ENCODE measurements around the gene IPMK.
"Not testable (repeated sequence)": the region's sequence is repeated elsewhere in the genome, so short reads cannot be mapped to it uniquely, and the experiment has no call there.

The IPMK gene

DNA sequence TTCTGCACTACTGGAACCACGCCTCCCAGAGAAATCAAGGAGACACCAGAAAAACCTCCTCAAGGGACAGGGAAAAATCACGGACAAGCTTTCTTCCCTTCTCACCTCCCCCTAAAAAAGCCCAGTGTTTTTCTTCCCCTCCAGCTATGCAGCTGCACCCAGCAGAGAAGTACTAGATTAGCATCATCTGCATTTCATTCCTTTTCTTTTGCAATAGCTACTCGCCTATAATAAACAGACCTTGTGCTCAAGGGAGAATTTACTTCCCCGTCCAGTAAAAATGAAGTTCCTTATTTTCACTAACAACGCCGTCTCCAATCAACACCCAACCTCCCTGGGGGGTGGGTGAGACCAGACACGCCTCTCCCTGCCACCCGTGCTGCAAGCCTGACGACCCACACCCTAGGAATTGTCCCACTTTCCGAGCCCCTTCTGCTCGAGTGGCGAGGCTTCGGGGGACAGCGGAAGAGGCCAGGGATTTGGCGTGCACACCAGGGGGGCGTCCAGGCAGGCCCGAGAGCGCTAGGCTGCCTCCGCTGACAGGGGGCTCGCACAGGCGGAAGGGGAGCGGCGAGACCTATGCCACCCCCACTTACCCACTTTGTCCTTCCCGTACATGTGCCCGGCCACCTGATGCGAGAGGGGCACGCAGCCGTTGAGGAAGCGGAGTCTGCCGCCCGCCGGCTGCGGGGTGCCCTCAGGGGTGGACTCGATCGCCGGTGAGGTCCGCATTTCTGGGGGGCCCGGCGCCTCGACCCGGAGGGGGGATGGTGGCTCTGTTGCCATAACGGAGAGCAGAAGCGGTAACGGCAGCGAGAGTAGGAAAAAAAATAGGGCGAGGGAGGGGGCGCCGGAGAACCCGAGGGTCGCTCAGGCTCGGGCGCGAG is 625 bp downstream of the IPMK start:
- DNase-seq, result peak; percentile 69

DNA sequence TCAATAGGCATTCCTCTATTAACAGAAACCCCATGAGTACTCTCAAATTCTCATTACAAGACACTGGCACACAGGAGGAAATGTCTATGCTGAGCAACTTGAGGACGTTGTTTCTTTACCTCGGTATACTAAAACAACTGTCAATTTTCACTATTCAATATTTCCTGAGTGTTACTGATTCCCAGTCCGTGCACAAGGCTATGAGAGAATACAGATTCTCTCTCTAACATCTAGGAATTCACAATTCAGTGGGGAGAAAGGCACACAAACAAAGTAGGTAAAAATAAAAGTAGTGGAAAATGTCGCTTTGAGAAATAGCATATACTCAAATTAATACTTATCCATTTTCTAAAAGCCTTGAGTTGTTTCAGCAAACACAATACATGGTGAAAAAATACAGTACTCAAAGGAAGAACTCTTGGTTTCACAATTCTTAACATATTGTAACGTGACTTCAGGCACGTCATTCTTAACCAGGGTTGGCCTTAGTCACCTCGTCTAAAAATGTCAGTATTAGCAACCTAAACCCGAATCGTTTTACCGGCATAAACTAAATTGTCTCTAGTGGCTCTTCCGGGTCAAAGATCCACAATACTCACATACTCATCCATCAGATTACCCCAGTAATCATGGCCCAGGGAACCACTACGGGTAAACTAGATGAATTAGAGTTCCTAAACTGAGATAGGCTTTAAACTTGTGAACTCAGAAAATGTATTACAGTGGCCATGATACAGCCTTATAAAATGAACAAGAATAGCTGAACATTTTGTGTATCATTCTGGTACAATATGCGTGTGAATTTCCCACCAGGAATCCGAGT is 1.5 kb downstream of the IPMK start:
- DNase-seq, result peak; percentile 68

DNA sequence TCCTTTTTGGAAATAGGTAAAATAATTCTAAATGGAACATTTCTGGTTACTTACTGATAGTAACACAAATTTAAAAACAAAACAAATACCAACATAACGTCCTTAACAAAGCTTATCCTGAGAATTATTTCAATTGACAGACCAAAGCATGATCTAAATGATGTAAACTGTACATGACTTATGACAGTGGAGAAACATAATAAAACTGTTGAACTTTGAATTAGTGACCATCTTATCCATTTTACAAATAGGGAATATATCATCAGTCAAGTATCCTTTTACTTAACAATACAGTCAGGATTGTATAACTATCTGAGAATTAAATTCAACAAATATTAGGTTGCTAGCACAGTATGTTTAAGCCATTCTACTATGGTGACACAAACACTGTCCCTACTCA is 2.4 kb downstream of the IPMK start:
- DNase-seq, result no peak

DNA sequence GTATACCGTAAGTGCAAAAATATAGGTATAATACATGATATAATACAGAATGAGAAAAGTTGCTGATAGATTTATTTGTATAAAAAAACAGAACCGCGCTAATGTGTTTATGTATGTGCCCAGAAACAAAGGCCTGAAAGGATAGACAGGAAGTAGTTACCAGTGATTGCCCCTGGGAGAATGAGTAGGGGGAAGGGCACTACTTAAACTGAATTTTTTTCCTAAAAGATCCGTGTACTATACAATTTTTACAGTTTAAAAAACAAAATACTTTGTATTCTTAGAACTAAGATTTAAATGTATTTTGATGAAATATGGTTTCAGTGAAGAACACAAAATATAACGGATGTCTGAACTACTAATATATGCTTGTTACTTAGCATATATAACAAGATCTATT is 2.9 kb downstream of the IPMK start:
- peak; percentile 23 for DNase-seq

DNA sequence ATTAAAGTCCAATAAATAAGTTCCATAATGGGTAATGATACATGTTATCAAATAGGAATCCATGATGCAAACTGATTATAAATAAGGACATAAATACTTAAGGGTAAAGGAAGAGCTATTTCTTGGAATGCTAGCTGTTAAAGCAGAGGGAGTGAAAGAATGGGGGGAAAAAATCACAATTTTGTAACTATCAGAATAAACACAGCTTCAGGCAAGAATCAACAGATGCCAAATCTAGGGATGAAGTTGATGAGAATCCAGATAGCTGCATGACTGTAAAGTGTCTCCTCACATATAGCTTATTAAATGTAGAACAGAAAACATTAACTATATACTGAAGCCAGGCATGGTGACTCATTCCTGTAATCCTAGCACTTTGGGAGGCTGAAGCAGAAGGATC is 4.9 kb downstream of the IPMK start:
- no peak for DNase-seq

DNA sequence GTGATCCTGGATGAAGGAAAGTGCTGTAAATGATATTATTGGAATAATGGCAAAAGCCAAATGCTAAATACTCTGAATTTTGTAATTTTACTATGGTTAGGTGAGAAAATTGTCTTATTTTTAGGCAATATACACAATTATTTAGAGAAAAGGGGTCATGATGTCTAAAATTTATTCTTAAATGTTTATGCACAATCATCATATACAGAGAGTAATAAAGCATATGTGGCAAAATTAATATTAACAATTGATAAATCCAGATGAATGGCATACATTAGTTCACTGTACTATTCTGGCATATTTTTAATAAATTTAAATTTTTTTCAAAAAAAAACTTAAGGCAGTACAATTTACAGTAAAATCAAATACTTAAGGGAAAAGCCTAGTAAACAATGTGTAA is 7.4 kb downstream of the IPMK start:
- DNase-seq, result no peak

DNA sequence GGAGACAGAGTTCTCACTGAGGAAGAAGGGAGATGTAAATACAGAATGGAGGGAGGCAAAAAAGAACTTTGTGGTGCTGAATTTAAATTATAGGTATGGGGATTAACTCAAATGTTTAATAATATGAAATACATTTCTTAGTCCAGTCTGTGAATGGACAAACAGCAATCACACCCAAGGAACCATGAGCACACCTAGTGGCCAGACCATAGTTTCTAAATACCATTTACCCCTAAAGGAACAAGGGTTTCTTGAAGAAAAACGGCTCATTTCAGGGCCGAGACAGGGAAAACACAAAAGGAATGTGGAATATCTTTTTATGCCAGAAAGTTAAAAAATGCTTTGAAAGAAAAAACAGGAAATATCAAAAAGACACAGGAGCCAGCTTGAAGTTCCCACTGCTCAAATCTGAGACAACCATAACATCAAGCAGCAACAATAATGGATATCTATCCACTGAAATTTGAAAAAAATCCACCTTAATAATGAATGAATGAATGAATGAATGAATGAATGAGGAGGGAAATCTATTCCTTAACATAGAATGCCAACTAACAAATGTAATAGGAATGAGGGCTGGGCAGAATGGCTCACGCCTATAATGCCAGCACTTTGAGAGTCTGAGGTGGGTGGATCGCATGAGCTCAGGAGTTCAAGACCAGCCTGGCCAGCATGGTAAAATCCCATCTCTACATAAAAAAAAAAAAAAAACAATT is 8.6 kb downstream of the IPMK start:
- DNase-seq, result no peak

DNA sequence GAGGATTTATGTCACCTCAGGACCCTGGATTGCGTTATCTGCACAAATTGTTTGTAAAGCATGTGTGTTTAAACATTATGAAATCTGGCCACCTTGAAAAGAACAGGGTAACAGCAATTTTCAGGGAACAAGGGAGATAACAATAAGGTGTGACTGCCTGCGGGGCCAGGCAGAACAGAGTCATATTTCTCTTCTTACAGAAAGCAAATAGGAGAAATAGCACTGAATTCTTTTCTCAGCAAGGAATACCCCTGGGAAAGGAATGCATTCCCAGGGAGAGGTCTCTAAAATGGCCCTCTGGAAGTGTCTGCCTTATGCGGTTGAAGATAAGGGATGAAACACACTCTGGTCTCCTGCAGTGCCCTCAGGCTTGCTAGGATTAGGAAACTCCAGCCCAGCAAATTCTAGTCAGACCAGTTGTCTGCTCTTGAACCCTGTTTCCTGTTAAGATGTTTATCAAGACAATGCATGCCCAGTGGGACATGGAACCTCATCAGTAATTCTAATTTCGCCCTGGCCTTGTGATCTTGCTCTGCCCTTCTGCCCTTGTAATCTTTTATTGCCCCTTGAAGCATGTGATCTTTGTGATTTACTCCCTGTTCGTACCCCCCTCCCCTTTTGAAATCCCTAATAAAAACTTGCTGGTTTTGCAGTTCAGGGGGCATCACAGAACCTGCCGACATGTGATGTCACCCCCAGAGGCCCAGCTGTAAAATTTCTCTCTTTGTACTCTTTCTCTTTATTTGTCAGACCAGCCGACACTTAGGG is 11.5 kb downstream of the IPMK start:
- DNase-seq, result not testable (repeated sequence)

DNA sequence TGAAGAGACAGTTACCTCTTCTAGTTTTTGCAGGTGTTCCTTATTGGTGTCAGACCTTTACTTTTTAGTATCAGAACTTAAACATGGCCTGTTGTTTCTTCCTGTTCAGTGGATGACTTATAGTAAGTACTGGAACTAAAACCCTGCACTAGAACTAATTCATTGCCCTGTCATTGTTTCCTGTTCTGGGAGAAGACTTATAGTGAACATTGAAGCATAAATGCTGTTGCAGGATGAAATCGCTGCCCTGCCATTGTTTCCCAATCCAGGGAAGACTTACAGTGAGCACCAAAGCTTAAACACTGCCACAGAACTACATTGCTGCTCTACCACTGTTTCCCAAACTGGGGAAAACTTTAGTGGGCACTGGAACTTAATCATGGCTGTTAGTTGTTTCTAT is 13.1 kb downstream of the IPMK start:
- no peak for DNase-seq

DNA sequence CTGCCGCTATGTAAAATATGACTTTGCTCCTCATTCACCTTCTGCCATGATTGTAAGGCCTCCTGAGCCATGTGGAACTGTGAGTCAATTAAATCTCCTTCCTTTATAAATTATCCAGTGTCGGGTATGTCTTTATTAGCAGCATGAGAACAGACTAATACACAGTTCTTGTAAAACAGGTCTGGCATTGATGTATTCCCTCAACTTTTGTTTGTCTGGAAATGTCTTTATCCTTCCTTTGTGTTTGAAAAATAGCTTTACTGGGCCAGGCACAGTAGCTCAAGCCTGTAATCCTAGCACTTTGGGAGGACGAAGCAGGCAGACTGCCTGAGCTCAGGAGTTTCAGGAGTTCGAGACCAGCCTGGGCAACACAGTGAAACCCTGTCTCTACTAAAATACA is 14.5 kb downstream of the IPMK start:
- no peak for DNase-seq

DNA sequence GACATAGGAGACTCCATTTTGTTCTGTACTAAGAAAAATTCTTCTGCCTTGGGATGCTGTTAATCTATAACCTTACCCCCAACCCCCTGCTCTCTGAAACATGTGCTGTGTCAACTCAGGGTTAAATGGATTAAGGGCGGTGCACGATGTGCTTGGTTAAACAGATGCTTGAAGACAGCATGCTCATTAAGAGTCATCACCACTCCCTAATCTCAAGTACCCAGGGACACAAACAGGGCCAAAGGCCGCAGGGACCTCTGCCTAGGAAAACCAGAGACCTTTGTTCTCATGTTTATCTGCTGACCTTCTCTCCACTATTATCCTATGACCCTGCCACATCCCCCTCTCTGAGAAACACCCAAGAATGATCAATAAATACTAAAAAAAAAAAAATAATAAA is 23.0 kb downstream of the IPMK start:
- not testable (repeated sequence) for DNase-seq

DNA sequence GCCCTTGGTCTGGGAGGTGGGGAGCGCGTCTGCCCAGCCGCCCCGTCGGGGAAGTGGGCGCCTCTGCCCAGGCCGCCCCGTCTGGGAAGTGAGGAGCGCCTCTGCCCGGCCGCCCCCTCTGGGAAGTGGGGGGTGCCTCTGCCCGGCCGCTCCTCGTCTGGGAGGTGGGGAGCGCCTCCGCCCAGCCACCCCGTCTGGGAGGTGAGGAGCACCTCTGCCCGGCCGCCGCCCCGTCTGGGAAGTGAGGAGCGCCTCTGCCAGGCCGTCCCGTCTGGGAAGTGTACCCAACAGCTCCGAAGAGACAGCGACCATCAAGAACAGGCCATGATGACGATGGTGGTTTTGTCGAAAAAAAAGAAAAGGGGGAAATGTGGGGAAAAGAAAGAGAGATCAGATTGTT is 23.5 kb downstream of the IPMK start:
- DNase-seq, result not testable (repeated sequence)

DNA sequence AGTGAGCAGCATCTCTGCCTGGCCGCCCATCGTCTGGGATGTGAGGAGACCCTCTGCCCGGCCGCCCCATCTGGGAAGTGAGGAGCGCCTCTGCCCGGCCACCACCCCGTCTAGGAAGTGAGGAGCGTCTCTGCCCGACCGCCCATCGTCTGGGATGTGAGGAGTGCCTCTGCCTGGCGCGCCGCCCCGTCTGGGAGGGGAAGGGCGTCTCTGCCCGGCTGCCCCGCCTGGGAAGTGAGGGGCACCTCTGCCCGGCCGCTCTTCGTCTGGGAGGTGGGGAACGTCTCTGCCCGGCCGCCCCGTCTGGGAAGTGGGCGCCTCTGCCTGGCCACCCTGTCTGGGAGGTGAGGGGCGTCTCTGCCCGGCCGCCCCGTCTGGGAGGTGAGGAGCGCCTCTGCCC is 23.9 kb downstream of the IPMK start:
- DNase-seq, result not testable (repeated sequence)

DNA sequence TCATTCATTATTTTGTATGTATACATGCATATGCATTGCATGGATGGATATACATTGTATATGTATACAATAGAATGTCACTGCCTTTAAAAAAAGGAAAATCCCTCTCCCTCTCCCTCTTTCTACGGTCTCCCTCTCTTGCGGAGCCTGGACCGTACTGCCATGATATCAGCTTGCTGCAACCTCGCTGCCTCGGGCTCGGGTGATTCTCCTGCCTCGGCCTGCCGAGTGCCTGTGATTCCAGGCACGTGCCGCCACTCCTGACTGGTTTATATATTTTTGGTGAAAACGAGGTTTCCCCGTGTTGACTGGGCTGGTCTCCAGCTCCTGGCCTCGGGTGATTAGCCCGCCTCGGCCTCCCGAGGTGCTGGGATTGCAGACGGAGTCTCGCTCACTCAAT is 24.4 kb downstream of the IPMK start:
- no peak for DNase-seq

DNA sequence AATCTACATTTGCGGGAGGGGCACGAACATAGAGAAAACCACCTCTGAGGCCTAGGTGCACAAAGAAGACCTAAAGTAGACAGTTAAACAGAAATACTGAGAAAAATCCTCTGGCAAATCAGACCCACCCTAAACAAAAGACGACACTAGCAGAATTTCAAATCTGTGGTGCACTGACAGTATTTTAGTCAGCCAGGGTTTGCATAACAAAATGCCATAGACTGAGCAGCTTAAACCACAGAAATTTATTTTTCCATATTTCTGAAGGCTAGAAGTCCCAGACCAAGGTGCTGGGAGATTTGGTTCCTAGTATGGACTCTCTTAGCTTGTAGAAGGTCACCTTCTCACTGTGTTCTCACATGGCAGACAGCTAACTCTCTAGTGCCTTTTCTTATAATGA is 26.3 kb downstream of the IPMK start:
- DNase-seq, result peak; percentile 53

DNA sequence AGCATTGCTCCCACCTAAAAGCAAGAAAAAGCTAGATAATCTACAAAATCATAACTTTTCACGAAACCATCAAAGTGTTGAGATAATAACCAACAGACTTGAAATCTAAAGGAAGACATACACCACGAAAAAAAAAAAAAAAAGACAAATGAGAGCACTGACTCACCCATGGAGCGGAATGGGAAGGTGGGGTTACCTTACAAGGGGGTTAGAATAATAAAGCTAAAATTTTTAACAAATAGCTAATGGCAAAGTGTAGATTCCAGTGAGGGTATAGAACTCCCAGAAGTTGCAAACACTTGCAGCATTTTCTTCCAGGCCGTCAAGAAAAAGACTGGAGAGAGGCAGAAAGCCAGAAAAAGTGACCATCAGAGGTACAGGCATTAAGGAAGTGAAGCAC is 27.2 kb downstream of the IPMK start:
- peak; percentile 7 for DNase-seq

DNA sequence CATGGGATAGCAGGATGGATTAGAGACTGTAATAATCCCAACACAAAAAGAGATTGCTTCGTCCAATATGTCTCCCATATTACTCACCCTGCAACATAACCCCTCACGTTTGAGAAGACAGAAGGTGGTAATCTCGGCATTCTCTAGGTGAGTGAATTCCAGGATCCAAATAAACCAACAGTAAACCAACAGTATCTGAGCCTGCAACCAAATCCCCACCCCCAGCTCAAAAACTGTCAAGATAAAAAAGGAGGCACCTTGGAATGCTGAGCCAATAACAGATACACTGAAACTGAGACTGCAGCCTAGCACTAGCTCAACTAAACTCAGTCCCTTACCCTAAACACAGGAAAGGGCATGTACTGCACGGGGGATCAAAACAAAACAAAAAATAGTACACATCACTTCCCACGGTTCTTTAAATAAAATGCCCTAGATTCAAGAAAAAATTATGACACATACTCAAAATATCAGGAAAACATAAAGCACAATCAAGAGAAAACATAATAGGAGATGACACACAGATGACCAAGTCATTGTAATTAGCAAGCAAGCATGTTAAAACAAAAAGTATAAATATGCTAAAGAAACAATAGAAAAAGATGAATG is 28.0 kb downstream of the IPMK start:
- DNase-seq, result peak; percentile 72

DNA sequence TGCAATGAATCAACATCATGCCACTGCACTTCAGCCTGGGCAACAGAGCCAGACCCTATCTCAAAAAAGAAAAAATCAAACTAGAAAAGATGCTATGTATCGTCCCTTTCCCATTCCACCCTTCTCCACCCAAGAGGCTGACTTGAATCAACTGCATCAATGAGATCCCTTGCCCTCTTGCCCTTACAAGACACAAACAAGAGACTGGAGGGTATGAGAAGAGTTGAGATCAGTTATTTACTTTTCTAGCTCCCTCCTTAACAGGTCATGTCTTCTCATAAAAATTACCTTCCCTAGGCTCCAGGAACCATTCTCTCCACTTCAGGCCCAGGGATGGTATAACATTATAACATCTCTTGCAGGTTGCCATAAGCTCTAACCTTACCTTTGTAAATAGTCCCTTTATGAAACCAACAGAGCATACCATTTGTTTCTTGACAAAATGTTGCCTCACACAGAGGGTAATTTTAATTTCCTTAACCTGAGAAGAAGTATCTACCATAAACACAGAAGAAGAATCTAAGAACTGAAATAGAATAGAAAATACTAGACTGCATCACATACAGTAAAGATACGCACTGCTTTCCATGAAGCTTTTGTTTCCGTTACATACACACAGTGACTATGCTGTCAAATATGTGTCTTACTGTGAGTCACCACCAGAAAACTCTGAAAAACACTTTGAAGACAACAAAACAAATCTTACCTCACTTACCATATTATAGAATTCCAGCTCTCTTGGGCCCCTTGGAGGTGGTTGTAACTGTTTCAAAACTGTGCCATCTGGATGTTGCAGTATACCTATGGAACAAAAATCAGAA is 30.5 kb downstream of the IPMK start:
- DNase-seq, result peak; percentile 91

DNA sequence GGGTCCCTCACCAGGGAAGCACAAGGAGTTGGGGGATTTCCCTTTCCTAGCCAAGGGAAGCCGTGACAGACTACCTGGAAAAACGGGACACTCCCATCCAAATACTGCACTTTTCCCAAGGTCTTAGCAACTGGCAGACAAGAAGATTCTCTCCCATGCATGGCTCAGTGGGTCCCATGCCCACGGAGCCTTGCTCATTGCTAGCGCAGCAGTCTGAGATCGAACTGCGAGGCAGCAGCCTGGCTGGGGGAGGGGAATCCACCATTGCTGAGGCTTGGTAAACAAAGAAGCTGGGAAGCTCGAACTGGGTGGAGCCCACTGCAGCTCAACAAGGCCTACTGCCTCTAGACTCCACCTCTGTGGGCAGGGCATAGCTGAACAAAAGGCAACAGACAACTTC is 37.8 kb downstream of the IPMK start:
- not testable (repeated sequence) for DNase-seq

DNA sequence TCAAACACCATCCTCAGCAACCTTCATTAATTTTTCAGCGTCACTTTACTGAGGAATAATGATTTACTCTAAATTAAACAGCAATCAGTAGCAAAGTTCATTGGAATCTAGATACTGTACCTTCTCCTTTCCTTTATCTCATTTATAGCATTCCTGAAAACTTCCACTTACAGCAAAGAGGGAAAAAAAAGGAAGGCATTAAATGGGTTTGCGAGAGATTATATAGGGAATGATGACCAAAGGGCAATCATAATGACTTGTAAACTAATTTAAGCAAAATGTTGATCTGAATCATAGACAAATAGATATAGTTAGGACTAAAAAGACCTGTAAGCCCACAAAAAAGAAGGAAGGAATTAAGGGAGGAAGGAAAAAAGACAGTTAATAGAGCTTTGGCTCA is 42.0 kb downstream of the IPMK start:
- DNase-seq, result no peak

DNA sequence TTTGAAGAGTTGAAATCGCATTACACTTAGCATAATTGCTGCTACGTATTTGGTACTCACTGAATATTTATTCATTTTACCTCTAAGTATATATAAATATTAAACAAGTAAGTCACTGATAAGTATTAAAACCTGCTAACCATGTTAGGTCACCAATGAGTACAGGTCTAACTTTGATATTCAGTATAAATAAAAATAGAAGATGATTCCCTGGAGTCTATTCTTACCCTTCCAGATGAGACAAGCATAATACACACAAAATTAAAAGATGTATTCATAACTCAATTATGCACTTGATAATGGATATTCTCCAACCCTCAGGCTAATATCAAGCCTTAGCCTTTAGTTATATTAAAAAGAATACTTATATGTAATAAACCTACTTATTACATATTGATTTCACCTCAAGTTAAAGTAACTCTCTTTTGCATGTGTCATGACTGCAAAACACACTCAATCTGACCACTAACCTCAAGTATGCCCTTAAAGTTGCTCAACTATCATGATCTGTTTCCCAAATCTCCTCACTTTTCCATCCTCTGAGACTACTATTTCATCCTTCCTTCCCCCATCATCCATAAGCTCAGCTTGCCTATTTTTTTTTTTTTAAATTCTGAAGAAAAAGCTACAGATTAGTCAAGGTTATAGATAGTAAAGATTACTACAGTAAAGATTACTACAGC is 46.8 kb downstream of the IPMK start:
- DNase-seq, result peak; percentile 73
